ENCODE results near the gene PIGB.
"Not testable (repeated sequence)": the region's sequence is repeated elsewhere in the genome, so short reads cannot be mapped to it uniquely, and the experiment has no call there.

PIGB gene

GRCh38 chr15:55289011-55289745 is 29.8 kb upstream of the PIGB start:
- Histone ChIP-seq H3K27me3 (ENCODE audit: insufficient read depth, poor library complexity, severe bottlenecking) (no peaks in the 10 kb centered on the region), H3K4me3 (ENCODE audit: severe bottlenecking) (peak overlapping the region; percentile 61), H3K36me3 (ENCODE audit: low read depth) (no peaks in the 10 kb centered on the region), H3K27ac (ENCODE audit: poor library complexity, severe bottlenecking) (peak overlapping the region; percentile 57), H3K4me1 (ENCODE audit: insufficient read depth, poor library complexity, severe bottlenecking) (no peaks in the 10 kb centered on the region), H3K9me3 (ENCODE audit: severe bottlenecking) (no peaks in the 10 kb centered on the region)
- TF ChIP-seq, protein P1, sequence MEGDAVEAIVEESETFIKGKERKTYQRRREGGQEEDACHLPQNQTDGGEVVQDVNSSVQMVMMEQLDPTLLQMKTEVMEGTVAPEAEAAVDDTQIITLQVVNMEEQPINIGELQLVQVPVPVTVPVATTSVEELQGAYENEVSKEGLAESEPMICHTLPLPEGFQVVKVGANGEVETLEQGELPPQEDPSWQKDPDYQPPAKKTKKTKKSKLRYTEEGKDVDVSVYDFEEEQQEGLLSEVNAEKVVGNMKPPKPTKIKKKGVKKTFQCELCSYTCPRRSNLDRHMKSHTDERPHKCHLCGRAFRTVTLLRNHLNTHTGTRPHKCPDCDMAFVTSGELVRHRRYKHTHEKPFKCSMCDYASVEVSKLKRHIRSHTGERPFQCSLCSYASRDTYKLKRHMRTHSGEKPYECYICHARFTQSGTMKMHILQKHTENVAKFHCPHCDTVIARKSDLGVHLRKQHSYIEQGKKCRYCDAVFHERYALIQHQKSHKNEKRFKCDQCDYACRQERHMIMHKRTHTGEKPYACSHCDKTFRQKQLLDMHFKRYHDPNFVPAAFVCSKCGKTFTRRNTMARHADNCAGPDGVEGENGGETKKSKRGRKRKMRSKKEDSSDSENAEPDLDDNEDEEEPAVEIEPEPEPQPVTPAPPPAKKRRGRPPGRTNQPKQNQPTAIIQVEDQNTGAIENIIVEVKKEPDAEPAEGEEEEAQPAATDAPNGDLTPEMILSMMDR (IDR thresholded peaks at IDR 0.05; ENCODE audit: poor library complexity, severe bottlenecking): no peak
- DNase-seq (ENCODE audit: low spot score) (no peak), ATAC-seq (ENCODE audit: low read depth) (peak; percentile 37)

DNA sequence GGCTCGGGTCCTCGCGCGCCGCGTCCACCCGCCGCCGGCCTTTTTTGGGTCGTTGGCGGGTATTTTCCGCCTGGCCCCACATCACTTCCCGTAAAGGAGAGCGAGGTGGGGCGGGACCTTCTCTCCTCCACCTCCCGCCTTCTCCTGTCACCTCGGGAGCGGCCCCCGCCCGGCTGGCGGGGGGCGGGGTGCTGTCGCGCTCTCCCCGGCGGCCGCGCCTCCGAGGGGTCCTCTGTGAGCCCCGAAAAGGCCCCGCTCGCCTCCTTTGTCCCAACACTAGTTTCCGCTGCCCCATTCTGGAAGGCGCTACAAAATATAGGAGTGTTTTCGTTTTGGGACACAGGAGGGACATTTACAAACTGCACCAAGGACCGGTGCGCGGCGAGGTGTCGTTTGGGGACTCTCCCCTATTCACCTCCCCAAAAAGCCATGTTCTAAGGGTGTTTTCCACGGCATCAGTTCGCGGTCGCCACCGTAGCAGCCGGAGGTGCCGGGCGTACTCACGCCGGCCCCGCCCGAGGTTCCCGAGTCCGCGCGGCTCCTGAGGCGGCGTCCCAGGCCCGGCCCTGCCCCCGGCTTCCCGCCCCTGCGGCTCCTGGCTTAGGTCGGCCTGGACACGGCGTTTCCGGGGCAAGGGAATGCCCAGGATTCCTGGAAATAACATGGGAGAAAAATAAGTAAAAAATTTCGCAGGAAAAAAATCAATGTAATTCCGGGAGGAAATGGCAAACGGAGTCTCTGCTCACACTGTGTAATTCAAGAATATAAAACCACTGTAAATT is 29.1 kb upstream of the PIGB start, which contains the start of gene RAB27A:
Gene RAB27A, minus strand, starts transcription at position 68 of the 782 bp plus-strand sequence. CDS start 54,879 bp downstream, outside the sequence.
- H3K27ac ChIP-seq (ENCODE audit: poor library complexity, severe bottlenecking): peak within 1 kb of the TSS; percentile 57
- no peaks in the 10 kb centered on the region for H3K4me1 ChIP-seq (ENCODE audit: insufficient read depth, poor library complexity, severe bottlenecking)
- no peaks in the 10 kb centered on the region for H3K27me3 ChIP-seq (ENCODE audit: insufficient read depth, poor library complexity, severe bottlenecking)
- ATAC-seq (ENCODE audit: low read depth): peak; percentile 93
- peak within 1 kb of the TSS; percentile 61 for H3K4me3 ChIP-seq (ENCODE audit: severe bottlenecking)
- no peaks in the 10 kb centered on the region for H3K36me3 ChIP-seq (ENCODE audit: low read depth)
- no peaks in the 10 kb centered on the region for H3K9me3 ChIP-seq (ENCODE audit: severe bottlenecking)
- TF ChIP-seq, protein P1 (IDR thresholded peaks at IDR 0.05; ENCODE audit: poor library complexity, severe bottlenecking): no peak
- DNase-seq (ENCODE audit: low spot score): peak; percentile 91

- TF ChIP-seq, protein P1 (IDR thresholded peaks at IDR 0.05; ENCODE audit: poor library complexity, severe bottlenecking): peak; percentile 100
- peak overlapping the region; percentile 57 for H3K27ac ChIP-seq (ENCODE audit: poor library complexity, severe bottlenecking)
- no peaks in the 10 kb centered on the region for H3K9me3 ChIP-seq (ENCODE audit: severe bottlenecking)
- H3K27me3 ChIP-seq (ENCODE audit: insufficient read depth, poor library complexity, severe bottlenecking): no peaks in the 10 kb centered on the region
- H3K36me3 ChIP-seq (ENCODE audit: low read depth): no peaks in the 10 kb centered on the region
- peak; percentile 85 for ATAC-seq (ENCODE audit: low read depth)
- H3K4me1 ChIP-seq (ENCODE audit: insufficient read depth, poor library complexity, severe bottlenecking): no peaks in the 10 kb centered on the region
- H3K4me3 ChIP-seq (ENCODE audit: severe bottlenecking): peak overlapping the region; percentile 61
- peak; percentile 85 for DNase-seq (ENCODE audit: low spot score)
Measured at GRCh38 chr15:55290528-55291057, 28.4 kb upstream of the PIGB start.

DNA sequence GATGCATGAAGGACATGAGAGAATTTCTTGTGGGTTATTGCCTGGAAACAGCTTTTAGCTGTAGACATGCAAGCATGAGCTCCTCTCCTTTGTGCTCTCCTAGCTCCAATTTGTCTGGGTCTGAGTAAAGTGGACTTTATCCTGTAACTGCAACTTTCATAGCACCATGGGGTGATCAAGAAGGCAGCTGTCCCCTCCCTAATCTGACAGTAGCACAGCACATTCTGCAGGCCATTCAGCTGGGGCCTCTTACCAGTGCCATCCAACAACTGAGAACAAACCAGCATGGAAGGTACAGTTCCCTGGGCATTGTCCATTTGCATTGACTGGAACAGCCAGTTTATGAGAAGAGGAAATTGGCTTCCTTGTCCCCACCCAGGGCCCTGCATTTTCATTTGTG is 21.7 kb upstream of the PIGB start:
- Histone ChIP-seq H3K4me3 (ENCODE audit: severe bottlenecking) (no peak overlapping the region), H3K27me3 (ENCODE audit: insufficient read depth, poor library complexity, severe bottlenecking) (no peaks in the 10 kb centered on the region), H3K9me3 (ENCODE audit: severe bottlenecking) (no peaks in the 10 kb centered on the region), H3K27ac (ENCODE audit: poor library complexity, severe bottlenecking) (no peak overlapping the region), H3K36me3 (ENCODE audit: low read depth) (no peaks in the 10 kb centered on the region), H3K4me1 (ENCODE audit: insufficient read depth, poor library complexity, severe bottlenecking) (no peaks in the 10 kb centered on the region)
- TF ChIP-seq, protein P1 (IDR thresholded peaks at IDR 0.05; ENCODE audit: poor library complexity, severe bottlenecking): no peak
- DNase-seq (ENCODE audit: low spot score): no peak
- ATAC-seq (ENCODE audit: low read depth): no peak

DNA sequence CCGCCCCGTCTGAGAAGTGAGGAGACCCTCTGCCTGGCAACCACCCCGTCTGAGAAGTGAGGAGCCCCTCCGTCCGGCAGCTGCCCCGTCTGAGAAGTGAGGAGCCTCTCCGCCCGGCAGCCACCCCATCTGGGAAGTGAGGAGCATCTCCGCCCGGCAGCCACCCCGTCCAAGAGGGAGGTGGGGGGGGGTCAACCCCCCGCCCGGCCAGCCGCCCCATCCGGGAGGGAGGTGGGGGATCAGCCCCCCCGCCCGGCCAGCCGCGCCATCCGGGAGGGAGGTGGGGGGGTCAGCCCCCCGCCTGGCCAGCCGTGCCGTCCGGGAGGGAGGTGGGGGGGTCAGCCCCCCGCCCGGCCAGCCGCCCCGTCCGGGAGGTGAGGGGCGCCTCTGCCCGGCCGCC is 16.2 kb upstream of the PIGB start:
- DNase-seq (ENCODE audit: low spot score); H3K27ac ChIP-seq (ENCODE audit: poor library complexity, severe bottlenecking); H3K27me3 ChIP-seq (ENCODE audit: insufficient read depth, poor library complexity, severe bottlenecking); H3K4me3 ChIP-seq (ENCODE audit: severe bottlenecking); H3K4me1 ChIP-seq (ENCODE audit: insufficient read depth, poor library complexity, severe bottlenecking); H3K9me3 ChIP-seq (ENCODE audit: severe bottlenecking); ATAC-seq (ENCODE audit: low read depth); H3K36me3 ChIP-seq (ENCODE audit: low read depth): not testable (repeated sequence)

Data from RWPE2 (cell line).